Measurements from ENCODE around the gene NLRC5. TPM values are rescaled to one million over a fixed set of nuclear protein-coding genes. Genes with fewer than 3 reads are reported as not detected.
A peak's percentile ranks its signal among the peaks of the same experiment; 100 is the strongest.
"Not testable (repeated sequence)": the region's sequence is repeated elsewhere in the genome, so short reads cannot be mapped to it uniquely, and the experiment has no call there.

The NLRC5 gene
- polyA plus RNA-seq, 10 donors, result 2.4 to 11.2 (median 4.9) TPM

- DNase-seq, result peak in 1 of 3 donors; percentile 90
These were observed 11.1 kb downstream of the NLRC5 start for GRCh38 chr16:57000271-57001025.

- DNase-seq, result no peak
These were observed 11.8 kb downstream of the NLRC5 start for GRCh38 chr16:57001026-57001679.

DNA sequence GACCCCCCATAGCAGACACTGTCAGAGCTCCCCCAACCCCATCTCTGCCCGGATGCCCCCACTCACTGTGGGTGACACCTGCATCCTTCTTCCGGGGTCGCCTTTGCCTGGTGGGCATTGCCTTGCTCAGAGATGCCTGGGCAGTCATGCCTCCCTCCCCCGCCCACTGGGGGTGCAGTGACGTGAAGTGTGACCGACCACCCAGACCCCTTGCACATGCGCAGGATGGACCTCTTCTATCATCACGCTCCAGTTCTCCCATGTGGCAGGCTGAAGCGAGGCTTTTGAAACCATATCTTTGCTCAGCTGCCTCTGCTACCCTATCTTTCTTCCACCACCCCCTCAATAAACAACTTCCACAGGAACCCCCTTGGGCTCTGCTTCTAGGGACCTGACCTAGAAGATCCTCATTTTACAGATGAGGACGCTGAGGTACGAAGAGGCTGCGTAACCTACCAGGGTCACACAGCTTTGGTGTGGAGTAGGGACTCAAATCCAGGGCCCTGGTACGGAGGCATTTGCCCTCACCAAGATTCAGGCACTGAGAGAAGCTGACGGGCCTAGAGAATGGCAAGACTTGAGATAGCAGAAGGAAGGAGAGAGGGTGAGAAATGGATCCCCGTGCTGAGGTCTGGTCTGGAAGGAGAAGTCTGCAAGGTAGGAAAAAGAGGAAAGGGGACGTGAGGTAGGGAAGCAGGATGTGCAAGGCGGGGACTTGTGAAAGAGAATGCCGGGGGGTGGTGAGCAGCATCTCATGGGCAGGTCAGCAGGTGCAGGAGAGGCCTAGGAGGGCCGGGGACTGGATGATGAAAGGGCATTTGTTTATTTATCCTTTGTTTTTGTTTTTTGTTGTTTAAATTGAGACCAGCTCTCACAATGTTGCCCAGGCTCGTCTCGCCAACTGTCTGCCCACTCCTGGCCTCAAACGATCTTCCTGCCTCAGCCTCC is 14.4 kb downstream of the NLRC5 start:
- DNase-seq, result no peak

DNA sequence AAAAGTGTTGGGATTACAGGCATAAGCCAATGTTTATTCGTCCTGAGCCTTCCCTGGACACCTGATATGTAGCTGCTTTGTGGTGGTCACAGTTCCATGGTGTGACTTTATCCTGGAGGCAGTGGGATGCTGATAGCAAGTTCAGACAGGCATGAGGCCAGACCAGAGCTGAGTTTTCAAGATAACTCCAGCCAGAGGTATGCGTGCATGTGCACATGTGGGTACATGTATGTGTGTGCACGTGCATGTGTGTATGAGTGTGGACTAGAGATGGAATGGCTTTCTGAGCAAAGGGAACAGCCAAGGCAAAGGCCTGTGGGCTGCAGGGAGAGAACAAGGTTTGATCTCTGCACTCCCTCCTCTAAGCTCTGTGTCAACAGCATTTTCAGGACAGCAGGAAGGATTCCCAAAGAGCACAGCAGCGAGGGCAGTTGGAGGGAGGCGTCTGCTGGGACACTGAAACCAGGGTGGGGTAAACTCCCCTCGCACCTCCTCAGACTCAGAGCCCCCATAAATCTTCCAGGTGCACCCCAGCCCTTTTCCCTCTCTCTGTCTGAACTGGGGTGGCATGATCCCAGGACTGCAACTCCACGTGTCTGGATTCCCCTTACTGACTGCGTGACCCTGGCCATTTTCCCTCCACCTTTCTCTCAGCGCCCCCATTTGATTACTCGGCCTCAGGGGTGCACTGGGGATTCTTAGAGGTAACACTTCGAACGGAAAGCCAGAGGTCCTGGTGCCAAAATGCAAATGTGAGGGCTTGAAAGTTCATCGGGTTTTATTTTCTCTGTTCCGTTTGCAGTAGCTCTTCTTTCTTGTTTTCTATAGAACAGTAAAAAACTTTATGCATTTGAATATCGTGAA is 15.3 kb downstream of the NLRC5 start:
- DNase-seq, result no peak

DNA sequence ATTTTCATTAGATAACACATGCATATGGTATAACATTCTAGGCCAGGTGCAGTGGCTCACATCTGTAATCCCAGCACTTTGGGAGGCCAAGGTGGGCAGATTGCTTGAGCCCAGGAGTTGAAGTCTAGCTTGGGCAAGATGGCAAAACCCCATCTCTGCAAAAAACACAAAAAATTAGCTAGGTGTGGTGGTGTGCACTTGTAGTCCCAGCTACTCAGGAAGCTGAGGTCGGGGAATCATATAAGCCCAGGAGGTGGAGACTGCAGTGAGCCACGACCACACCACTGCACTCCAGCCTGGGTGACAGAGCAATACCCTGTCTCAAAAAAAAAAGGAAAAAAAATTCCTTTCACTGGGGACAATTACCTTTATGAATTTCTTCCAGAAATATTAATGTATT is 16.2 kb downstream of the NLRC5 start:
- DNase-seq, result not testable (repeated sequence)

DNA sequence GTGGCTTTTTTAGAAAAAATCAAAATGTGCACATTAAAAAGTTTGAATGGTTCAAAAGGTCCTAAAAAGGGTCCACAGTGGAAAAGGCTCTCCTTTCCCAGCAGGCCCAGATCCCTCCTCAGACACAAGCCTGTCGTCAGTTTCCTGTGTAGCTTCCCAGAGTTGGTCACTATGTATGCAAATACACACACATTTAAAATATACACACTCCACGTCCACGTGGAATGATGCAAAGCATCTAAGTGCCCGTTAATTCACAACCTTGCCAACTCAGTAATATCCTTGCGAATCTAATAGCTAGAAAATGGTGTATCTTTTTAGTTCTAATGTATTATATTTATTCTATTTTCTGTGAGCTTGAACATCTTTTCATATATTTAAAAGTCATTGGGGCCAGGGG is 17.7 kb downstream of the NLRC5 start:
- DNase-seq, result no peak

DNA sequence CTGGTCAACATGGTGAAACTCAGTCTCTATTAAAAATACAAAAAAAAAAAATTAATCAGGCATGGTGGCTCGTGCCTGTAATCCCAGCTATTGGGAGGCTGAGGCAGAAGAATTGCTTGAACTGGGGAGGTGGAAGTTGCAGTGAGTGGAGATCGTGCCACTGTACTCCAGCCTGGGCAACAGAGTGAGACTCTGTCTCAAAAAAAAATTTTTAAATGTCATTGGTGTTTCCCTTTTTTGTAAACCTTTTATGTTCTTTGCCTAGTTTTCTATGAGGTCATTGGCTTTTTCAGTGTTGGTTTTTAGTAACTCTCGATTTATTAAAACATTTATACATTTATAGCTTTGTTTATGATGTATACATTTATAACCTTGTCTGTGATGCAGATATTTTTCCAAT is 18.2 kb downstream of the NLRC5 start:
- DNase-seq, result no peak

- no peak for DNase-seq
These were observed 19.1 kb downstream of the NLRC5 start for GRCh38 chr16:57008440-57008839.

GRCh38 chr16:57009643-57010170 is 20.4 kb downstream of the NLRC5 start:
- DNase-seq, result no peak

DNA sequence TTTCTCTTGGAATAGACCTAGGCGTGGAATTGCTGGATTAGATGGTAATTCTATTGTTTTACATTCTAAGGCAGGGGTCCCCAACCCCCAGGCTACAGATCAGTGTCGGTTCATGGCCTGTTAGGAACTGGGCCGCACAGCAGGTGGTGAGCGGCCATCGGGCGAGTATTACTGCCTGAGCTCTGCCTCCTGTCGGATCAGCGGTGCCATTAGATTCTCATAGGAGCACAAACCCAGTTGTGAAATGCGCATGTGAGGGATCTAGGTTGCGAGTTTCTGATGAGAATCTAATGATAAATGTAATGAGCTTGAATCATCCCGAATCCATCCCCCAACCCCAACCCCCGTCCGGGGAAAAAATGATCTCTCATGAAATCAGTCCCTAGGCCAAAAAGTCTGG is 23.0 kb downstream of the NLRC5 start:
- DNase-seq, result no peak

DNA sequence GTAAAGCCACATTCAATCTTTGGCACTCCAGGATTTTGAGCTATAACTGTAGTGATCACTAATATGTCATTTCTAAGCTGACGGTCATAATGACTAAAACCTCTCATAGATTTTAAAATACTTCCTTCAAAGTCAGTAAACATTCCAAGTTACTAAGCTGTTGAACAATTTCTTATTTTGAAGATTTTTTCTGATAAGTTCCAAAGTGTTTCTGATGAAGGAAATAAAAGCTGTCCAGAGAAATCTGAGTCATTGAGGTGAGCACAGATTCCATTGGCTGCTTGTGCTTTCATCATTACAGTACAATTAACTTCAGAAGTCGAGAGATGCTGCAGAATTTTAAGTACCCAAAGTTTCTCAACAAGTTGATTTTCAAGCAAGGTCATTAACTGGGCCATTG is 23.9 kb downstream of the NLRC5 start:
- DNase-seq, result peak in 1 of 3 donors; percentile 37

- no peak for DNase-seq
These were observed 24.5 kb downstream of the NLRC5 start for GRCh38 chr16:57013902-57014301.

- no peak for DNase-seq
These were observed 26.9 kb downstream of the NLRC5 start for GRCh38 chr16:57016301-57016700.

- no peak for DNase-seq
These were observed 27.5 kb downstream of the NLRC5 start for GRCh38 chr16:57016831-57017230.

DNA sequence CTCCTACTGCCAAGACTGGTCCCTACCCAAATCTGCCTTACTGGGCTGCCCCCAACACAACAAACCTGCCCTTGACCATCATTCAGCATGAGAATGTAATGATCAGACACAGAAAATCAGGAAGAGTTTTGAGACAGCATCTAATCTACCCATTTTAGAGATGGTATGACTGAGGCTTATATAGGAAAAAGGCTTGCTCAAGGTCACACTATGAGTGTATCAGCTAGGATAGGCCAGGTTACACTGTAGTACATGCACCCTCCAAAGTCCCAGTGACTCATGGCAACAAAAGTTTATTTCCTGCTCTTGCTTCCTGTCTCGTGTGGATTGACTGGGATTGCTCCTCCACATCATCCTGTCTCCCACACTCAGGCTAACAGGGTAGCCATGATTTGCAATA is 27.9 kb downstream of the NLRC5 start:
- no peak for DNase-seq

DNA sequence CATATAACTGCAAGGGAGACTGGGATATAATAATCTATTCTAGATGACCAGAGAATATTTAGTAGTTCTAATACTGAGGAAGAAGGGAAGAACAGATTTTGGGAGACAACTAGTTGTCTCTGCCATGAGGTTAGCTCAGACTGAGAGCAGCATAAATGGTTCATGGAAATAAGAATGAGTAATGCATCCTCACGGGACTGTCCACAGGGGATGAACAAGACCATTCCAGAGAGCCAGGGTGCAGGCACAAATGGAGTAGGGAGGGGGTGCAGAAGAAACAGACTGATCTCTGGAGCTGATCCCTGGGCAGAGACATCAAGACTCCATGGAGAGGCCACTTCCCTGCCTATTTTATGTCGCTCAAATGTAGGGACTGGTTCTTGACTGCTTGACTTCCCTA is 30.4 kb downstream of the NLRC5 start:
- no peak for DNase-seq

DNA sequence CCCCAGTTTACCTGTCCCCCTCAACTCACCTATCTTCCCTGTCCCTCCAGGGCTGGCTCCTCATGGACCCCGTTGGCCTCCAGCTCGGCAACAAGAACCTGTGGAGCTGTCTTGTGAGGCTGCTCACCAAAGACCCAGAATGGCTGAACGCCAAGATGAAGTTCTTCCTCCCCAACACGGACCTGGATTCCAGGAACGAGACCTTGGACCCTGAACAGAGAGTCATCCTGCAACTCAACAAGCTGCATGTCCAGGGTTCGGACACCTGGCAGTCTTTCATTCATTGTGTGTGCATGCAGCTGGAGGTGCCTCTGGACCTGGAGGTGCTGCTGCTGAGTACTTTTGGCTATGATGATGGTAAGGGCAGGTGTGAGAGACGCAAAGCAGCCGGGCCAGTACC is 31.3 kb downstream of the NLRC5 start:
- no peak for DNase-seq

DNA sequence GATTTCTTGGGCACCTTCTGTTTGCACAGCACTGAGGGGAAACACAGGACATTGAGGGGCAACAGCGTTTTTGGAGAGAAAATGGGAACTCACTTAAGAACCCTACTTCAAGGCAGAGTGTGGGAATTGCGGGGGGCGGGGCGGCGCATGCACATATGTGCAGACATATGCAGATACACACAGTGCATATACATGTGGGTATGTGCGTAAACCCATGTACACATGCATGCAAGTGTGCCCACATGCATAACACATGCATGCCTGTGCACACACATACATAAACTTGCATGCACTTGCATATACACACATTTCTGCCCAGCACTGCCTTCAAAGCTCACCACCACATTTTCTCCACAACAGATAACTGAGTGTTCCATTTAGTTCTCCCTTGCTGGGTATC is 32.4 kb downstream of the NLRC5 start:
- DNase-seq, result no peak

DNA sequence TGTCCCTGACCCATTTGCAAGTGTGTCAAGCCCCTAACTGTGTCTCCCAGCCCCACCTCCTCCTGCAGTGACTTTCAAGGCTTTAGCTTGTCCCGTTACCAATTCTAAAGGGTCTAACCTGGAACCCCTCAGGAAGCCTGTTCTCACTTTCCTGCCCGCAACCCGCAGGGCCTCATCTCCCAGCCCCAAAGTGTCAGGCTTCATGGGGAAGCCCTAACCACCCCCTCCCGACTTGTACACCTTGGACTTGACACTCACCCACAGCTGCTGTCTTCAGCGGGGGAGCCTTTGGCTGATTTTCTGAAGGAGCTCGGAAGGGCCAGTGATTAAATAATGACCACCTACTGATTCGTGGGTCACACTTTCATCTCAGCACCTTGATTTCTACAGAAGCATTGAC is 33.1 kb downstream of the NLRC5 start:
- no peak for DNase-seq

DNA sequence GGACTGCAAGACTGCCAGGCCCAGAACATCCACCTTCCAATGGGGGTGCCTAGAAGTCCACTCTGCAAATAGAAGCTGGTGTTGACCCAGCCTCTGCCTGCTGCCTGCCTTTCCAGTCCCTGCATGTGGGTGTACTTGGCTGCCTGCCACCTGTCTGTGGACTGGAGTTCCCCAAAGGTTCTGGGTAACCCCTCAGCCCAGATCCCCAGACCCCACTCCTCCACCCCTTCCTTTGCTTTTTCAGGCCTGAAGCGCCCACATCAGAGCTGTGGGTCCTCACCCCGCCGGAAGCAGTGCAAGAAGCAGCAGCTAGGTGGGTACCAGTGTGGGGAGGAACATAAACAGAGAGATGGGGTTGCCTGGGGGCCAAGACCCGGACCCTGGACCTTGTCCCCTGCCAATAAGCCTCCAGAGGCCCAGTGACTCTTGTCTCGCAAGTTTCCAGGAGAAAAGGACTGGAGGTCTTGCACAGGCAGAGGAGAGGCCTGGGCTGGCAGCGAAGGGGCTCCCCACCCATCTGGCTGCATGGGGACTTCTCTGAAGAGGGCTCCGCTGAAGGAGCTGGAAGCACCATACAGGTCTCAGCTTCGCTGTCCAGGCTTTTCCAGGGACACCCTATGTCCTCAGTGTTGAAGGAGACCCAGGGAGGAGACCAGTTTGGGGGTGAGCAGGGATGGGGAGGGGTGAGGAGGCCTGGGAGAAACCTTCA is 34.3 kb downstream of the NLRC5 start:
- no peak for DNase-seq

Data from muscle of back (tissue), 11 donors.